HAP-1 (cell line): Measurements from ENCODE around the gene SLC2A9.

Experiments used
- DNase-seq, 2 experiments: peaks; one replicate each; pipeline ENCODE4 v3.0.0-alpha.2; 2016 to 2020; ENCODE audit warnings: low spot score in 2 of 2
- H3K27me3 ChIP-seq: fragments of 250-450 bp; sonication (Bioruptor Pico); 2 replicates; pipeline ENCODE4 v1.5.1; 2020; ENCODE audit warnings: low read depth, mild to moderate bottlenecking, moderate library complexity
- H3K36me3 ChIP-seq: fragments of 250-450 bp; sonication (Bioruptor Pico); replicated peaks from 2 replicates; pipeline ENCODE4 v1.5.1; 2020; ENCODE audit warnings: mild to moderate bottlenecking
- H3K4me1 ChIP-seq: fragments of 250-450 bp; sonication (Bioruptor Pico); 2 replicates; pipeline ENCODE4 v1.5.1; 2020; ENCODE audit warnings: mild to moderate bottlenecking
- H3K4me3 ChIP-seq: fragments of 250-450 bp; sonication (Bioruptor Pico); 2 replicates; pipeline ENCODE4 v1.5.1; 2020; ENCODE audit warnings: mild to moderate bottlenecking, moderate library complexity
- H3K9me3 ChIP-seq: fragments of 250-450 bp; sonication (Bioruptor Pico); 2 replicates; pipeline ENCODE4 v1.5.1; 2020; ENCODE audit warnings: mild to moderate bottlenecking, moderate library complexity
- in situ Hi-C: fragments of 300-500 bp; cut with MboI; formaldehyde crosslinking; loops from 3 replicates; pipeline ENCODE4 v1.14.3; 2020; ENCODE audit warnings: low sequenced_read_pairs, inconsistent platforms, mixed read lengths

The SLC2A9 gene

GRCh38 chr4:9942921-9943600 lies 78.2 kb downstream of the SLC2A9 start:
- no peaks in the 10 kb centered on the region for H3K36me3 ChIP-seq
- DNase-seq: no peak
- no peaks in the 10 kb centered on the region for H3K9me3 ChIP-seq
- H3K27me3 ChIP-seq: no peaks in the 10 kb centered on the region
- no peak overlapping the region for H3K4me3 ChIP-seq
- H3K4me1 ChIP-seq: no peaks in the 10 kb centered on the region
- in situ Hi-C loops: no loop called here

GRCh38 chr4:9942139-9942538 lies 79.2 kb downstream of the SLC2A9 start:
- Histone ChIP-seq H3K4me1 (no peaks in the 10 kb centered on the region), H3K27me3 (no peaks in the 10 kb centered on the region), H3K4me3 (no peak overlapping the region), H3K36me3 (no peaks in the 10 kb centered on the region), H3K9me3 (no peaks in the 10 kb centered on the region)
- no peak for DNase-seq
- in situ Hi-C loops: no loop called here

- H3K36me3 ChIP-seq: no peaks in the 10 kb centered on the region
- H3K27me3 ChIP-seq: no peaks in the 10 kb centered on the region
- H3K9me3 ChIP-seq: no peaks in the 10 kb centered on the region
- H3K4me1 ChIP-seq: no peaks in the 10 kb centered on the region
- H3K4me3 ChIP-seq: no peak overlapping the region
- no peak for DNase-seq
- in situ Hi-C loops: no loop called here
Measured at GRCh38 chr4:9940041-9940440, 81.3 kb downstream of the SLC2A9 start.

GRCh38 chr4:9938933-9939332 lies 82.4 kb downstream of the SLC2A9 start:
- H3K4me1 ChIP-seq: no peaks in the 10 kb centered on the region
- in situ Hi-C loops: no loop called here

GRCh38 chr4:9937078-9937477 lies 84.2 kb downstream of the SLC2A9 start:
- no peaks in the 10 kb centered on the region for H3K4me1 ChIP-seq
- H3K9me3 ChIP-seq: no peaks in the 10 kb centered on the region
- H3K27me3 ChIP-seq: no peaks in the 10 kb centered on the region
- in situ Hi-C loops: no loop called here
- DNase-seq: no peak
- no peaks in the 10 kb centered on the region for H3K36me3 ChIP-seq
- no peak overlapping the region for H3K4me3 ChIP-seq

More at GRCh38 chr4:9938933-9939332, 82.4 kb downstream of the SLC2A9 start:
- no peak overlapping the region for H3K4me3 ChIP-seq
- no peak for DNase-seq
- no peaks in the 10 kb centered on the region for H3K9me3 ChIP-seq
- no peaks in the 10 kb centered on the region for H3K27me3 ChIP-seq
- H3K36me3 ChIP-seq: no peaks in the 10 kb centered on the region

GRCh38 chr4:9936129-9936644 lies 85.1 kb downstream of the SLC2A9 start:
- DNase-seq: no peak
- H3K36me3 ChIP-seq: no peaks in the 10 kb centered on the region
- in situ Hi-C loops: no loop called here
- no peaks in the 10 kb centered on the region for H3K4me1 ChIP-seq
- H3K27me3 ChIP-seq: no peaks in the 10 kb centered on the region
- no peak overlapping the region for H3K4me3 ChIP-seq
- H3K9me3 ChIP-seq: no peaks in the 10 kb centered on the region

GRCh38 chr4:9933956-9934355 lies 87.3 kb downstream of the SLC2A9 start:
- H3K9me3 ChIP-seq: no peaks in the 10 kb centered on the region
- DNase-seq: no peak
- H3K4me3 ChIP-seq: no peak overlapping the region
- no peaks in the 10 kb centered on the region; the same call in 1 of the 2 replicates for H3K27me3 ChIP-seq
- no peaks in the 10 kb centered on the region for H3K4me1 ChIP-seq
- in situ Hi-C loops: no loop called here
- H3K36me3 ChIP-seq: no peaks in the 10 kb centered on the region

- H3K9me3 ChIP-seq: no peaks in the 10 kb centered on the region
- in situ Hi-C loops: no loop called here
- no peaks in the 10 kb centered on the region; the same call in 1 of the 2 replicates for H3K27me3 ChIP-seq
- no peak overlapping the region for H3K4me3 ChIP-seq
- H3K36me3 ChIP-seq: no peaks in the 10 kb centered on the region
- DNase-seq: no peak
- no peaks in the 10 kb centered on the region for H3K4me1 ChIP-seq
Measured at GRCh38 chr4:9933184-9933583, 88.1 kb downstream of the SLC2A9 start.

- Histone ChIP-seq H3K36me3 (no peaks in the 10 kb centered on the region), H3K9me3 (no peaks in the 10 kb centered on the region), H3K4me1 (no peaks in the 10 kb centered on the region), H3K27me3 (no peaks in the 10 kb centered on the region; the same call in 1 of the 2 replicates), H3K4me3 (no peak overlapping the region)
- no peak for DNase-seq
- in situ Hi-C loops: no loop called here
Measured at GRCh38 chr4:9932771-9933170, 88.5 kb downstream of the SLC2A9 start.

- Histone ChIP-seq H3K36me3 (no peaks in the 10 kb centered on the region), H3K27me3 (no peaks in the 10 kb centered on the region; the same call in 1 of the 2 replicates), H3K4me1 (no peaks in the 10 kb centered on the region), H3K4me3 (no peak overlapping the region), H3K9me3 (no peaks in the 10 kb centered on the region)
- in situ Hi-C loops: no loop called here
- no peak for DNase-seq
Measured at GRCh38 chr4:9931146-9931545, 90.2 kb downstream of the SLC2A9 start.

GRCh38 chr4:9929111-9929510 lies 92.2 kb downstream of the SLC2A9 start:
- in situ Hi-C loops: no loop called here
- no peaks in the 10 kb centered on the region for H3K4me1 ChIP-seq
- DNase-seq: no peak

GRCh38 chr4:9927341-9928007 lies 93.8 kb downstream of the SLC2A9 start:
- H3K9me3 ChIP-seq: no peaks in the 10 kb centered on the region
- no peaks in the 10 kb centered on the region for H3K4me1 ChIP-seq
- H3K27me3 ChIP-seq: no peaks in the 10 kb centered on the region; the same call in 1 of the 2 replicates
- no peak overlapping the region for H3K4me3 ChIP-seq
- in situ Hi-C loops: no loop called here
- no peak for DNase-seq
- no peaks in the 10 kb centered on the region for H3K36me3 ChIP-seq

More at GRCh38 chr4:9929111-9929510, 92.2 kb downstream of the SLC2A9 start:
- Histone ChIP-seq H3K4me3 (no peak overlapping the region), H3K27me3 (no peaks in the 10 kb centered on the region; the same call in 1 of the 2 replicates), H3K9me3 (no peaks in the 10 kb centered on the region), H3K36me3 (no peaks in the 10 kb centered on the region)

- Histone ChIP-seq H3K27me3 (no peaks in the 10 kb centered on the region; the same call in 1 of the 2 replicates), H3K9me3 (no peaks in the 10 kb centered on the region), H3K36me3 (no peaks in the 10 kb centered on the region), H3K4me3 (no peak overlapping the region), H3K4me1 (no peaks in the 10 kb centered on the region)
- DNase-seq: no peak
- in situ Hi-C loops: no loop called here
Measured at GRCh38 chr4:9926586-9926985, 94.7 kb downstream of the SLC2A9 start.

- in situ Hi-C loops: no loop called here
- H3K4me1 ChIP-seq: no peaks in the 10 kb centered on the region
Measured at GRCh38 chr4:9925750-9926439, 95.4 kb downstream of the SLC2A9 start.

More at GRCh38 chr4:9925750-9926439, 95.4 kb downstream of the SLC2A9 start:
- H3K36me3 ChIP-seq: no peaks in the 10 kb centered on the region
- no peaks in the 10 kb centered on the region for H3K9me3 ChIP-seq
- no peak overlapping the region for H3K4me3 ChIP-seq
- no peak for DNase-seq
- H3K27me3 ChIP-seq: no peaks in the 10 kb centered on the region; the same call in 1 of the 2 replicates
